ENCODE data around the gene EMILIN1.
A peak's percentile ranks its signal among the peaks of the same experiment; 100 is the strongest.

GRCh38 chr2:27126252-27126710, 47.9 kb downstream of the EMILIN1 start:
- no peak for TF ChIP-seq CTCF (IDR thresholded peaks at IDR 0.05 in 4 of 5, conservative IDR thresholded peaks at IDR 0.05 in 1 of 5)
- peak in 1 of 2 donors; percentile 55 for TF ChIP-seq POLR2A (IDR thresholded peaks at IDR 0.05)

Measured in gastrocnemius medialis (tissue), 4 donors.